ENCODE results near the gene DNAJC16.

DNA sequence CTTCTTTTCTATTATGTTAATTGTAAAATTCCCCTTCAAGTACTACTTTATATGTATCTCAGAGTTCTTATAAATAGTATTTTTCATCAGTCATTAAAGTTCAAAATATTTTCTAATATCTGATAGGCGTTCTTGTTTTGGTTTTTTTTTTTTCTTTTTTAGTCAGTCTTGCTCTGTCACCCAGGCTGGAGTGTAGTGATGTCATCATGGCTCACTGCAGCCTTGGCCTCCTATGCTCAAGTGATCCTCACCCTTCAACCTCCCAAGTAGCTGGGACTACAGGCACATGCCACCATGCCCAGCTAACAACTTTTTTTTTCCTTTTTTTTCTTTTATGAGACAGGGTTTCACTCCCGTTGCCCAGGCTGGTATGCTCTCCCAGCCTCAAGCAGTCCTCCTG is 30.9 kb downstream of the DNAJC16 start:
- TF ChIP-seq TCF7L2 (IDR thresholded peaks at IDR 0.05; ENCODE audit: borderline replicate concordance, low read depth, low read length) (no peak), ZNF621 (tag by site-specific recombination; IDR thresholded peaks at IDR 0.05) (no peak), ZFP41 (tag by site-specific recombination; IDR thresholded peaks at IDR 0.05; ENCODE audit: borderline replicate concordance) (no peak), ZSCAN16 (tag by site-specific recombination; IDR thresholded peaks at IDR 0.05) (no peak)
- TF ChIP-seq, protein P1, sequence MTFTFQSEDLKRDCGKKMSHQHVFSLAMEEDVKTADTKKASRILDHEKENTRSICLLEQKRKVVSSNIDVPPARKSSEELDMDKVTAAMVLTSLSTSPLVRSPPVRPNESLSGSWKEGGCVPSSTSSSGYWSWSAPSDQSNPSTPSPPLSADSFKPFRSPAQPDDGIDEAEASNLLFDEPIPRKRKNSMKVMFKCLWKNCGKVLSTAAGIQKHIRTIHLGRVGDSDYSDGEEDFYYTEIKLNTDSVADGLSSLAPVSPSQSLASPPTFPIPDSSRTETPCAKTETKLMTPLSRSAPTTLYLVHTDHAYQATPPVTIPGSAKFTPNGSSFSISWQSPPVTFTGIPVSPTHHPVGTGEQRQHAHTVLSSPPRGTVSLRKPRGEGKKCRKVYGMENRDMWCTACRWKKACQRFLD (tag by site-specific recombination; IDR thresholded peaks at IDR 0.05): no peak
- TF ChIP-seq, protein P2, sequence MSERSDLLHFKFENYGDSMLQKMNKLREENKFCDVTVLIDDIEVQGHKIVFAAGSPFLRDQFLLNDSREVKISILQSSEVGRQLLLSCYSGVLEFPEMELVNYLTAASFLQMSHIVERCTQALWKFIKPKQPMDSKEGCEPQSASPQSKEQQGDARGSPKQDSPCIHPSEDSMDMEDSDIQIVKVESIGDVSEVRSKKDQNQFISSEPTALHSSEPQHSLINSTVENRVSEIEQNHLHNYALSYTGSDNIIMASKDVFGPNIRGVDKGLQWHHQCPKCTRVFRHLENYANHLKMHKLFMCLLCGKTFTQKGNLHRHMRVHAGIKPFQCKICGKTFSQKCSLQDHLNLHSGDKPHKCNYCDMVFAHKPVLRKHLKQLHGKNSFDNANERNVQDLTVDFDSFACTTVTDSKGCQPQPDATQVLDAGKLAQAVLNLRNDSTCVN (tag by site-specific recombination; optimal IDR thresholded peaks at IDR 0.05): no peak
